OCI-LY7 (cell line): ENCODE data around the gene TADA2B. TPM values are rescaled to one million over a fixed set of nuclear protein-coding genes. Genes with fewer than 3 reads are reported as not detected.

ENCODE experiments used
- BruUV-seq: library from RNA; stranded (reverse); fragments of 400-500 nt; replicated peaks from 2 replicates; lab custom pipeline; 2021; lab: Mats Ljungman, UMichigan
- CTCF ChIA-PET: fragments of 300-600 bp; sonication (Branson Sonifier 250); formaldehyde crosslinking; loops from one replicate; lab custom pipeline; 2022; ENCODE audit warnings: antibody characterized with exemption; ENCODE audit not compliant: unreplicated experiment; lab: Charles Lee
- POLR2A ChIA-PET: fragments of 300-600 bp; sonication (Branson Sonifier 250); formaldehyde crosslinking; loops from one replicate; lab custom pipeline; 2022; ENCODE audit warnings: antibody characterized with exemption; lab: Charles Lee
- DNase-seq: peaks from one replicate; pipeline ENCODE4 v3.0.0-alpha.2; 2015; ENCODE audit warnings: low spot score
- H2AFZ ChIP-seq: fragments of 200-600 bp; sonication (generic), shearing (Covaris generic); 2 replicates; pipeline ENCODE4 v1.6.1; 2014; ENCODE audit warnings: mild to moderate bottlenecking, antibody characterized with exemption, low read length, moderate library complexity
- H3K27ac ChIP-seq: fragments of 200-600 bp; sonication (generic); 2 replicates; pipeline ENCODE4 v1.5.1; 2014; ENCODE audit warnings: mixed run types, low read depth, mild to moderate bottlenecking, moderate library complexity, low read length, inconsistent platforms; ENCODE audit not compliant: poor library complexity, severe bottlenecking
- H3K36me3 ChIP-seq: fragments of 200-600 bp; sonication (generic); 2 replicates; pipeline ENCODE4 v1.6.1; 2014; ENCODE audit warnings: mild to moderate bottlenecking, antibody characterized with exemption, low read length, moderate library complexity, mixed read lengths; ENCODE audit not compliant: insufficient read depth
- H3K4me1 ChIP-seq: fragments of 200-600 bp; sonication (generic); 2 replicates; pipeline ENCODE4 v1.5.1; 2014; ENCODE audit warnings: mild to moderate bottlenecking, low read length; ENCODE audit not compliant: insufficient read depth, poor library complexity, severe bottlenecking
- H3K4me2 ChIP-seq: fragments of 200-600 bp; sonication (generic); 2 replicates; pipeline ENCODE4 v1.6.1; 2014; ENCODE audit warnings: mild to moderate bottlenecking, low read length
- H3K4me3 ChIP-seq: fragments of 200-600 bp; sonication (generic); 2 replicates; pipeline ENCODE4 v1.5.1; 2014; ENCODE audit warnings: mild to moderate bottlenecking, low read depth, low read length; ENCODE audit not compliant: poor library complexity, severe bottlenecking
- H3K79me2 ChIP-seq: fragments of 200-600 bp; sonication (generic); 2 replicates; pipeline ENCODE4 v1.6.1; 2016; ENCODE audit warnings: low read depth, mild to moderate bottlenecking, low read length, moderate library complexity, mixed read lengths; ENCODE audit not compliant: insufficient read depth
- H3K9me2 ChIP-seq: fragments of 200-600 bp; sonication (generic); 2 replicates; pipeline ENCODE4 v1.6.1; 2016; ENCODE audit warnings: mild to moderate bottlenecking, low read length, mixed read lengths; ENCODE audit not compliant: insufficient read depth
- H3K9me3 ChIP-seq: fragments of 200-600 bp; sonication (generic); 2 replicates; pipeline ENCODE4 v1.6.1; 2014; ENCODE audit warnings: mild to moderate bottlenecking, mixed run types, low read length, mixed read lengths
- H4K20me1 ChIP-seq: fragments of 200-600 bp; sonication (generic); 2 replicates; pipeline ENCODE4 v1.6.1; 2014; ENCODE audit warnings: mild to moderate bottlenecking, antibody characterized with exemption, low read length, moderate library complexity, mixed read lengths; ENCODE audit not compliant: insufficient read depth
- EZH2phosphoT487 ChIP-seq: fragments of 200-600 bp; sonication (generic); IDR thresholded peaks from 2 replicates; pipeline ENCODE4 v1.6.1; 2018; ENCODE audit warnings: low read depth, borderline replicate concordance, mild to moderate bottlenecking, mixed run types, antibody characterized with exemption, low read length, moderate library complexity, mixed read lengths
- intact Hi-C: fragments of 100-400 bp; cut with micrococcal nuclease; formaldehyde crosslinking; loops from one replicate; pipeline ENCODE4 v1.10.0; 2022; ENCODE audit not compliant: unreplicated experiment
- total RNA-seq, 2 experiments: library from RNA; depleted of rRNA in 1 of 2; stranded (reverse); fragments of >200 nt in 1 of 2; shearing (Covaris generic) in 1 of 2; gene quantifications; 2 replicates each; pipeline ENCODE4 v1.2.3, GENCODE V29; 2014 to 2022
- TF ChIP-seq, protein P1 (sequence below): fragments of 200-600 bp; sonication (generic); conservative IDR thresholded peaks from 2 replicates; pipeline ENCODE4 v1.5.1; 2014; ENCODE audit warnings: mild to moderate bottlenecking, antibody characterized with exemption, low read length, moderate library complexity, mixed read lengths

Gene TADA2B
- total RNA-seq, 2 experiments from 2014 or later = 9.9 to 20.2 TPM

DNA sequence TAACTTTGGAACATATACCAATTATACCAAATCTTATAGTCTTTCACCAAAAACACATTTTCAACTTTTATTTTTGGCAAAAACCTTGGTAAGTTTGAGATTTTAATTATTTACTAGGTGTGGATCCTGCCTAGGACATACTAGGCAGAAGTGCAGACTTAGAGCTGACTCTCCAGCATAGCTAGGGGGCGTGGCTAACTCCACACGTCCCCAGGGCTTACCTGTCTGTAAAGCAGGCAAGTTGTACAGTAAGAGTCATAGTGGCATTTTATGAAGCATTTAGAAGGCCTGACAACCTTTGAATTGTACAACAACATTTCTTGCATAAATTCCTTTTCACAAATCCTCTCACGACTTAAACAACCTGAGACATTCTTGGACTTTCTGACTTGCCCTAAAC is 43.9 kb downstream of the TADA2B start:
- no peak for DNase-seq
- H4K20me1 ChIP-seq = no peaks in the 10 kb centered on the region
- TF ChIP-seq, protein P1, sequence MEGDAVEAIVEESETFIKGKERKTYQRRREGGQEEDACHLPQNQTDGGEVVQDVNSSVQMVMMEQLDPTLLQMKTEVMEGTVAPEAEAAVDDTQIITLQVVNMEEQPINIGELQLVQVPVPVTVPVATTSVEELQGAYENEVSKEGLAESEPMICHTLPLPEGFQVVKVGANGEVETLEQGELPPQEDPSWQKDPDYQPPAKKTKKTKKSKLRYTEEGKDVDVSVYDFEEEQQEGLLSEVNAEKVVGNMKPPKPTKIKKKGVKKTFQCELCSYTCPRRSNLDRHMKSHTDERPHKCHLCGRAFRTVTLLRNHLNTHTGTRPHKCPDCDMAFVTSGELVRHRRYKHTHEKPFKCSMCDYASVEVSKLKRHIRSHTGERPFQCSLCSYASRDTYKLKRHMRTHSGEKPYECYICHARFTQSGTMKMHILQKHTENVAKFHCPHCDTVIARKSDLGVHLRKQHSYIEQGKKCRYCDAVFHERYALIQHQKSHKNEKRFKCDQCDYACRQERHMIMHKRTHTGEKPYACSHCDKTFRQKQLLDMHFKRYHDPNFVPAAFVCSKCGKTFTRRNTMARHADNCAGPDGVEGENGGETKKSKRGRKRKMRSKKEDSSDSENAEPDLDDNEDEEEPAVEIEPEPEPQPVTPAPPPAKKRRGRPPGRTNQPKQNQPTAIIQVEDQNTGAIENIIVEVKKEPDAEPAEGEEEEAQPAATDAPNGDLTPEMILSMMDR = no peak
- no peak for TF ChIP-seq EZH2phosphoT487
- no peak overlapping the region for H3K4me2 ChIP-seq
- H3K4me3 ChIP-seq = no peak overlapping the region
- ChIA-PET CTCF (no interaction called here), POLR2A (interaction anchor here (3.2 kb wide), 1 partner anchor 15 kb away, joined by 8 read pairs; no protein-coding TSS in a partner anchor)
- no peaks in the 10 kb centered on the region for H3K9me2 ChIP-seq
- H3K4me1 ChIP-seq = no peaks in the 10 kb centered on the region
- no peak overlapping the region for H3K27ac ChIP-seq
- intact Hi-C loops = no loop called here
- no peaks in the 10 kb centered on the region for H3K36me3 ChIP-seq
- peaks cover 14% of the 10 kb centered on the region; the same call in 1 of the 2 replicates for H3K9me3 ChIP-seq
- no TSS peak for BruUV-seq
- no peak overlapping the region for H2AFZ ChIP-seq
- H3K79me2 ChIP-seq = no peaks in the 10 kb centered on the region

DNA sequence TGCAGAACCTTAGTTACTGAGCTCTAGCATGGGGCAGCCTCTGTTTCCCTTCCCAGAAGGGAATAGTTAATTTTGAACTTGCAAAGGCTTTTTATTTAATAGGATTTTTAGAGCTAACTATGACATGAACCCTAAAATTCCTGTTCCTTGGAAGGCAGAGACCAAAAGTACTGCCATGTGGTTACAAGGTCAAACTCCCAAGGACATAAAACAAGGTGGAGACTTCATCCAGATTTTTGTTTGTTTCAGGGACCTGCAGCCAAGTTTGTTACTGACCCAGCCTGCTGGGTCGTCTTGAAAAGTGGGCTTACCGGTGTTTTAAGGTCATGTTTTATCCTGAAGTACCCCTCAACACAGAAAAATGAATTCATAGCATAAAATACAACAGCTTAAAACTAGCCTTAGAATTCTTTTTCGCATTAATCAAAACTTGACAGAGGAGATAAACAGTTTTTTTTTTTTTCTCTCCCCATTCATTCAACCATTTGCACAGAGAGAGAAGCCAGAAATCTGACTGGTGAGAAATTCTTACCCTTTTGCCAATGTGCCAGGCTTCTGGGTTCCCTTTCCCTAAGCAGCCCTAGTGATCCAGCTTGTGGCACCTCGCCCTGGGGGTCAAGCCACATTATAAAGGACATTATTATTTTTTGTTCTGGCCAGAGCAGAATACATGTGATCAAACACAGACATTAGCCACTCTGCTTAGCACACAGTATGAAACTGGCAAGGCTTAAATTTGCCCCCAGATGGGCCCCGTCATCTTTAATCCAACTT is 46.2 kb downstream of the TADA2B start:
- H3K36me3 ChIP-seq = no peaks in the 10 kb centered on the region
- BruUV-seq = no TSS peak
- DNase-seq = no peak
- ChIA-PET CTCF (interaction anchor here (0.6 kb wide), 1 partner anchor 12 kb away, joined by 3 read pairs; no protein-coding TSS in a partner anchor), POLR2A (no interaction called here)
- H3K9me3 ChIP-seq = peaks cover 14% of the 10 kb centered on the region; the same call in 1 of the 2 replicates
- no peak for TF ChIP-seq EZH2phosphoT487
- TF ChIP-seq, protein P1 = no peak
- intact Hi-C loops = no loop called here
- H4K20me1 ChIP-seq = no peaks in the 10 kb centered on the region
- no peaks in the 10 kb centered on the region for H3K9me2 ChIP-seq
- no peaks in the 10 kb centered on the region for H3K4me1 ChIP-seq
- no peaks in the 10 kb centered on the region for H3K79me2 ChIP-seq
- H3K4me3 ChIP-seq = no peak overlapping the region
- H3K4me2 ChIP-seq = no peak overlapping the region
- no peak overlapping the region for H2AFZ ChIP-seq
- no peak overlapping the region for H3K27ac ChIP-seq

DNA sequence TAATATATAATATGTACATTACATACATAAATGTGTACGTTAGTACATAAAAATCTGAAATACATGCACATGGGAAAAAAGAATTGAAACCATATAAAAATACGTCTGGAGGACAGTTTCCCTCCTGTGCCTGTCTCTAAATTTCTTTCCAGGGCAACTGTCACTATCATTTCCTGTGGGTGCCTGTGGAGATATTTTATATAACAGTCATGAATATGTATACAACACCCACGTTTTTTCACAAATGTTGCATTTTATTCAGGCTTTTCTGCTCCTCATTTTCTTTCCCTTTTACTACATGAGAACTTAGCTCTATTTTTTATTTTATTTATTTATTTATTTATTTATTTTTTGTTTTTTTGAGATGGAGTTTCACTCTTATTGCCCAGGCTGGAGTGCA is 48.9 kb downstream of the TADA2B start:
- Histone ChIP-seq H3K4me3 (no peak overlapping the region), H3K9me2 (no peaks in the 10 kb centered on the region), H2AFZ (no peak overlapping the region), H3K36me3 (no peaks in the 10 kb centered on the region), H3K79me2 (no peaks in the 10 kb centered on the region), H3K9me3 (no peaks in the 10 kb centered on the region), H4K20me1 (no peaks in the 10 kb centered on the region), H3K4me1 (no peaks in the 10 kb centered on the region), H3K4me2 (no peak overlapping the region), H3K27ac (no peak overlapping the region)
- TF ChIP-seq, protein P1 = no peak
- TF ChIP-seq EZH2phosphoT487 = no peak
- CTCF ChIA-PET = no interaction called here
- no TSS peak for BruUV-seq
- POLR2A ChIA-PET = no interaction called here
- DNase-seq = no peak
- intact Hi-C loops = no loop called here
